Stimulated activated CD4-positive, alpha-beta T cell treated with anti-CD3 and anti-CD28 coated beads, Interleukin-1b, Interleukin-23, amount 100 ng/mL, for 1 hour (primary cell): ENCODE data around the gene NFAM1.
A peak's percentile ranks its signal among the peaks of the same experiment; 100 is the strongest.

Experiments used
- DNase-seq, 2 donors: peaks; one replicate each; pipeline ENCODE4 v3.0.0-alpha.2; 2020; ENCODE audit warnings: low read depth in 2 of 2

Gene NFAM1

DNA sequence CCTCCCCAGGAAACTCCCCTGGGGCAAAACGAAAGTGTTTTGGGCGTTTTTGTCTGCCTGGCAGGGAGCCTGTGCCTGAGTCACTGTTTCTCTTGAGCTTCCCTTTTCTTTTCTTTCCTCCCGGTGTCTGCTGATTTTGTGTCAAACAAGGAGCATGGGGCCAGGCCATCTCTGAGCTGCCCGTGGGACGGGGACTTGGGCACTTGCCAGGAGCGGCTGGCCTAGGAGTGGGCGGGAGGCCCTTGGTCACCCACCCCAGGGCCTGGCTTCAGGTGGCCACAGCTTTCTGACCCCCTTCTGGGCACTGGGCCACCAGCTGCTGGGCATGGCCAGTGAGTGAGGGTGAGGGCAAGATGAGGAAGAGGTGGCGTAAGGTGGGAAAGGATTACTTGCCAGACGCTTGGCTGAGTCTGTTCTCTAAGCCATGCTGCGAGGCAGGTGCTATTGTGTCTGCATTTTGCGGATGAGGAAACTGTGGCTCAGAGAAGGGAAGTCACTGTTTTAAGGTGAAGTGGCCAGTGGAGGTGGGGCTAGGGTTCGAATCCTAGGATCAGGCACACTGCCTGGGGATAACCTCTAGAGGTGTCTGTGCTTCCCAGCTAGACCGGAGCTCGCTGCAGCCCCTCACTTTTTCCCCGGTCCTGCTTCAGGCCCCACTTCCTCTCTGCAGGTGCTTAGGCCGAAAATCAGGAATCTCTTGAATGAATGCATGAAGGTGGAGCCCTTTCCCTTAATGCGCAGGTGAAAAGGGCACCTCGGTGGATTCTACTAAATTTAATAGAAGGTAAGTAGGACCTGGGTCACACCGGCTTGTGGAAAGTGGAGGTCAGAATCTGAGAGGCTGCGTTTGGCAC is 7.8 kb upstream of the NFAM1 start:
- no peak for DNase-seq

DNA sequence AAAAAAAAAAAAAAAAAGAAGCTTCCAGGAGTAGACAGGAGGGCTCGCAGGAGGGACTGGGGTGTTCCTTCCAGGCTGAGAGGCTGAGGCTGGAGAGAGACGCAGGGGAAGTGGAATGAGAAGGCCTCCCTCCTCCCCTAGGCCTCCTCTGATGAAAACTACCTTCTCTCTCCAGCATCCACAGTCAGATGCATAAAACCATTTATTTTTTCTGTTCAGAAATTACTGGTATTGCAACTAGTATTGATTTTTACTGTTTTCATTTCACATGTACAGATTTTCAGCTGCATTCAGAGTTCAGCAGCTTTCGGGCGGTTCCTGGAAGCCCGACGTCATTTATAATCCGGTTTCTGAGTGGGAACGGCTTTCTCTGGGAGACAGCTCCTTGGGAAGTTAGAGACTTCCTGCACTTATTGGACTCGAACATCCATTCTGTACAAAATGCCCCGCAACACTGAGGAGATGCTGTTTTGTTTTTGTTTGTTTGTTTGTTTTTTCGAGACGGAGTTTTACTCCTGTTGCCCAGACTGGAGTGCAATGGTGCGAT is 6.9 kb upstream of the NFAM1 start:
- DNase-seq = no peak

DNA sequence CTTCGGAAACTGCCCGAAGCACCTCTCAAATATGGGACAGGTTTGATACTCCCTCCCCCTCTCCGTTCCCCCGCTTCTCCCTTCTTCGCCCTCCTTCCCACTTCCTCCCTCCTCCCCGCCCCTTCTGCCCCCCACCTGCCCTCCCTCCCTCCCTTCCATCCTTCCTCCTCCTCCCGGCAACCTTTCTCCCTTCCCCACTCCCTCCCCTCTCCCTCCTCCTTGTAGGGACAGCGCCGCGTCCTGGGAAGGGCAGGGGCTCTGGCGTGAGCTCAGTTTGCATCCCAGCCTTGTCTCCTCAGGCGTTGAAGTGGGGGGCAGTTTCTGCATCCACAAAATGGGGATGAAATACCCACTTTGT is 6.1 kb upstream of the NFAM1 start:
- DNase-seq = no peak

DNA sequence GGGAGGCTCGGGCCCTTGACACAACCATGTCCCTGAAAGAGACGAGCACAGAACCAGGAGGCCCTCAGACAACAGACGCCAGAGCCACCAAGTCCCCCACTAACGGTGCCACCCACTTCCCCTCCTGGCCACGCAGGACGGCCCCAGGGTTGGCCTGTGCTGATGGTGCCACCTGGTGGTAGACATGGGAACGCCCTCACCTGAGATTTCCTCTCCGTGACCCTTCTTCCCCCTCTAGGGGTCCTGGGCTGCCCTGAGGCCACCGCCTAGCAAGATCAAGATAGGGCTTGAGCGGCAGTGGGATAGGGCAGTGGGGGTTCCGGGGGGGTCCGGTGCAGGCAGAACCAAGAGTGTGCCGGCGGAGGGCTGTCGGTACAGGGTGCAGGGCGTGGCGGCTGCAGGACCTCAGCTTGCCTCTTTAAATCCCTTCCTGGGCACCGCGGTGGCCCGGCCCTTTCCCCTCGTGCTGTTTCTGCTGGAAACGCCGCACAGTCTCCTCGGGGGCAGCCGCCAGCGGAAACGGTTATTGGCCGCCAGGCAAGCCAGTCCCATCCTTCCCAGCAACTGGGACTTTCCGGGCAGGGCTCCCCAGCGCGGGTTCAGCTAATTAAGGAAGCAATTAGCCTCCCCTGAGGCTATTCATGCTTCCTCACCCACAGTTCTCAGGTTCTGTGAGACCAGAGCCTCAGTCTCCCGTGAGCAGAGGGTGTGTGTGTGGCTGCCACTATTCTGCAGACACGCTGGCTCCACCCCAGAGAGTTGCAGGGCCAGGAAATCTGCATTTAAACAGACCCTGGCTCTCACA is 5.5 kb upstream of the NFAM1 start:
- peak; percentile 67 for DNase-seq

DNA sequence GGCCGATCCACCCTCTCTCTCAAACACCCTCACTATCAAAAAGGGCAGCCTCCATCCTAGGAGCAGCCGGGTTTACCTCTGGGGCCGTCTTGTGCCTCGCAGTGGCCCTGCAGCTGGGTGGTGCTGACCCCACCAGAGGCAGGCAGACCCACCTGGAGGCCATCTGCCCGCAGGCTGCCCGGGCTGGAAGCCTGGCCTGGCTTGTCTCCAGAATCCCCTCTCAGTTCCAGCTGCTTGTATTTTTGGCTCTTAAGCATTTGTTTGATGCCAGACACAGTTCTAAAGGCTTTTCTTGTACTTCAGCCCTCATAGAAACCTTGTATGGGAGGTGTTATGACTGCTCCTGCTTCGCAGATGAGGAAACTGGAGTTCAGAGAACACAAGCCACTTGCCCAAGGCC is 4.2 kb upstream of the NFAM1 start:
- DNase-seq = no peak

DNA sequence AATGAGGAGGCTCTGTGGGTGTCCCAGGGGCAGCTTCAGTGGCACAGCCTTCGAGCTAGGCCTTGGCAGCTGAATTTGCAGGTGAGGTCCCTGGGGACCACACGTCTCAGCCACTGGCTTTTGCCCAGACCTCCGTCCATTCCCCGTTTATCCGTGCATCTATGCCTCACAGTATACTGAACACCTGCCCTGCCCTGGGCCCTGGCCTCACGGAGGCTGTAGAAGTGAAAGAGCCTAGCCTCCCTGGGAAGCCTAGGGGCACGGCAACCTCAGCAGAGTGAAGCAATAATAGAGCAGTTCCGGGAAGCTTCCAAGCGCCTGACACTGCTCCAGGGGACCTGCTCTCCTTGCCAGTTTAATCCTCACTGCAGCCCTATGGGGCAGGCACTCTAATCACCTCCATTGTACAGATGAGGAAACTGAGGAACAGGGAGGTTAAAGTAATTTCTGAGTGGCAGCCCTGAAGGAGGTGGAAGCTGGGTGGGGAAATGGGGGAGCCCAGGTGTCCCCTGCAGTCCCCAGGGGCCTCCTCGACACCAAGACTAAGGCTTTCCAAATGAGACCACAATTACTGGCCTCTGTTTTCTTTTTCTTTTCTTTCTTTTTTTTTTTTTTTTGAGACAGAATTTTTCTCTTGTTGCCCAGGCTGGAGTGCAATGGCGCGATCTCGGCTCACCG is 2.7 kb upstream of the NFAM1 start:
- no peak for DNase-seq

DNA sequence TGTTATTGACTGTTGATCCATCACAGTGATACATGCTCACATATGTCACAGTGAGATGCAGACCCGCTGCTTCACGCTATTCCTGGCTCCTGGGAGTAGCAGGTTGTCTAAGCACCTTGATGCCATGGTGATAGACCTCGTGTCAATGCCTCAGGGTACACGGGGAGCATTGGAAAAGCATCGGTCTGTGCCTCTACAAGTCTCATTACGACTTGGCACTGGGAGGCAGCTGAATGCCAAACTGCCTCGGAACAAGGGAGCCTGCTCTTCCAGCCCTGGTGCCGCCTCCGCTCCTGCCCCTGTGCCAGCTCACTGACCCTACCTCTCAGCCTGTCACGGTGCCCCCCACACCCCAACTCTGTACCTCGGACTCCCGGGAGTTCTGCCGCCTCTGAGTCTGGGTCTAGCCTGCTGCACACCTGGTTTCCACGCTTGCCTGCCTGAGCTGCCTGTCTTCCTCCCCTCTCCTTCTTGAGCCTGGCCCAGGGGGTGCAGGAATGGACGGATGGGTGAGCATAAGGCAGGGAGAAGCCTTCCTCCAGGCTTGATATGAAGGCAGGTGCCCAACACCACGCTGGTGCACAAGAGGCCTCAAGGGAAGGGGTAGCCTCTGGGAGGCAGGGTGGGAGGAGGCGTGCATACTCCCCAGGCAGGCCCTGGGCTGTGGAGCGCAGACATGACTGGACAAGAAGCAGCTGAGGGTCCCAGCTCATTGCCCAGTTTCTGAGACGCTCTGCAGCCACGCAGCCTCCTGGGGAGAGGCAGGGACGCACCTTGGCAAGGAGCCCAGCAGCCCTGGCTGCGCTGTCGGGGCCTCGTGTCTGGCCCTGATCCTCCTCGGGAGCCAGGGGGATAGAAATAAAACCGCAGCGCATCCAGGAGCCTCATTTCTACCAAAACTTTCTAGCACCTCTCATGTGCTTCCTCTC is 1.8 kb upstream of the NFAM1 start:
- no peak for DNase-seq

DNA sequence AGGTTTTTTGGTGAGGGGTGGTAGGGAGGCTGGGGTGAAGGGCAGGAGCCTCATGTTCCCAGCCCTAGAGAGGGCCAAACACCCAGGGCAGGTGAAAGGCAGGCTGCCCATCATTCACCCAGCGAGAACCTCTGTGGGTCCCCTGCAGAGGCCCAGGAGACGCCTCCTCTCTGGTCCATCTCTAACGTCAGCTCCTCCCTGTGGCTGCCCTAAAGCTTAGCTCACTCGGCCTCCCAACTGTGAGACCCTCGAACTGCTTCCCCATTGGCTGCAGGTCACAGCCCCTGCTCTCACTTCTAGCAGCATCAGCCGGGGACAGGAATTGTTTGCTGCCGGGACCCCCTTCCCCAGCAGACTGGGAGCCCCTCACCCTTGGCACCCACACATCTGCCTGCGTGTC is 615 bp upstream of the NFAM1 start:
- no peak for DNase-seq

DNA sequence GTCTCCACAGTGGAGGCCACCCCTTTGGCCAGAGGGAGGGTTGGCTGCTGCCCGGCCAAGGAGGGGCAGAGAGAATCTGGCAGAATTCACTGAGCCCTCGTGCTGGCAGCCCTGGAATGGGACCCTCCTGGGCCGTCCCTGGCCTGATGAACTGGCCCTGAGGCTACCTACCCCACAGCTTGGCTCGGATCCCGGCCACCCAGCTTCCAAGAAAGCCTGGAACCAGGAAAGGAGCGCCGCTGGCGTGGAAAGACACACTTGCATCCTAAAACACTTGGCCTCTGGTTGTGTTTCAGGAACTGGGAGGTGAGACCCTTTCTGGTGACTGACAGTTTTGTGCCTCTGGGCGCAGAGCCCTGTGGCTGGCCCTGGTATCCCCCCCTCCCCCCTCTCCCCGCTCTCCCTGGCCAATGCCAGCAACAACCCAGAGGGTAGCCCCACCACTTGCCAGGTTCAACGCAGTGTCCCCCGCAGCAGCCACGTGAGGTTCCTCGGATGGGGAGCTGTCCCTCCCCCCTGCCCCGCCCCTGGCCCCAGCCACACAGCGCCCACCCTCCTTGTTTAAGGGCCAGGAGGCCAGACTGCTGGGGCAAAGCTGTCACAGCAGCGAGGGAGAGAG is 693 bp downstream of the NFAM1 start:
- no peak for DNase-seq

DNA sequence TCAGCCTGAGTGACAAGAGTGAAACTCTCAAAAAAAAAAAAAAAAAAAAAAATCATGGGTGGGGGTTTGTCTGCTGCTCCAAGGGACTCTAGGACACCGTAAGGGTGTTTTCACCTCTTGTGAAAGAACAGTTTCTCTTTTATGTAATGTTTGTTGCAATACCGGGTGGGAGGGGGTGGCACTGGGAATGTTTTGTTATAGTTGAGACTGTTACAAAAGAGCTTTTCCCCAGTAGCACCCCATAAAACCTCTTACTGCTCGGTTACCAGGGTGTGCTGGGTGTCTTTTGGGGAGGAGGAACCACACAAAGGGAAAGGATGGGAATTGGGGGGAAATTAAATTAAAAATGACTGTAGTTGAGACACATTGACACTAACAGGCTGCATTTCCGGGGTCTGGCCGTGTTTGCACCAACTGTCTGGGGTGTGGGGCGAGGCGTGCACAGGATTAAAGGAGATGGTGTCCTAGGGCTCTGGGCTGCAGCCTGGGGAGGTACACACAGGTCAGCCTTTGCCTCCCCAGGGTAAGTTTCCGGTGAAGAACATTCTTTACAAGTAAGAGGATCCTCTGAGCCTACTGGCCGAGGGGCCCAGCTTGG is 1.6 kb downstream of the NFAM1 start:
- DNase-seq = no peak

DNA sequence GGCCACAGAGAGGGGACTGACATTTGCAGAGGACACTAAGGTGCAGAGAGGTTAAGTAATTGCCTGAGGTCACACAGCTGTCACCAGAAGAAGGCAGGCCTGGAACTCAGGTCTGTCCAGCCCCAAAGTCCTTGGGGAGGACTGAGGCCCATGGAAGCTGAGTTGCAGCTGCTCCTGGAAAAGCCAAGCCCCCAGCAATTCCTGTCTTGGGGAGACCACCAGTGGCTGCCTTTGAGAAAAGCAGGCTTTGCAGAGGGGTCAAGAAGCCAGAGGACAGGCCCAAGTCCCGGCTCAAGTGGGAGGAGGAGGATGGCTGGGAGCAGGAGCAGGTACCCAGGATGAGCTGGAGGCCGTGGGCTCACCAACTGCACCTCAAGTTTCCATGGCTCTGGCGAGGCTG is 3.4 kb downstream of the NFAM1 start:
- no peak for DNase-seq

DNA sequence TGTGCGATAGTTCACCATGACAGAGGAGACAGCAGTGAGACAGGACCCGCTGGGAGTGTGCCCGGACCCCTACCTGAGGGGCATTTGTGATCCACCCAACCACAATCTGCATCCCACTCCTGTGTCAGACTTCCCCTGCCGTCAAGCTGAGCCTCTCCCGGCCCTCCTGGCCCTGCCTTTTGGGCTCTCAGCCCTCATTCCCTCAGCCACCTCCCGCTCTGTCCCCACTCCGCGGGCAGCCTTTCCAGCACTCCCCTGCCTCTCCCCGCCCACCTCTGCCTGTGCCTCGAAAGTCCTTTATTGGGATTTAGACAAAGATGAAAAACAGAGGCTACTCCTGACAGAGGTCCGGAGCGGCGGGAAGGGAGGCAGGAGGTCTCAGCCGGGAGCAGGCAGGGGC is 4.2 kb downstream of the NFAM1 start:
- no peak for DNase-seq

DNA sequence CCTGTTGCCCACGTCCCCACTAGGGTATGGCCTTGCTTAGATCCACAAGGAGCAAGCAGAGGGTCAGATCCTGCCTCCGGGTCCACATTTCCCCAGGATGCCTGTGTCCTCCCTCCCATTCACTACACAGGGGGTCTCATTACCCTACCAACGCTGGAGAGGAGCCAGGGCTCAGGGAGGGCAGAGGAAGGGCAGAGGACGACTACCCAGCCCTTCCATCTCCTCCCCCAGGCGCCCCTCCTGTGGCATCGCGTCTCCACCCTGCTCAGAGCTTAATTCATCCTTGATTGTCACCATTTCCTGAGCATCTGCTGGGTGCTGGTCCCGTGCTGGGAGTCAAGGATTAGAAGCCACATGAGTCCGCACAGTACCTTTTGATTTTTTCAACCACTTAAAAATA is 5.0 kb downstream of the NFAM1 start:
- DNase-seq = no peak

DNA sequence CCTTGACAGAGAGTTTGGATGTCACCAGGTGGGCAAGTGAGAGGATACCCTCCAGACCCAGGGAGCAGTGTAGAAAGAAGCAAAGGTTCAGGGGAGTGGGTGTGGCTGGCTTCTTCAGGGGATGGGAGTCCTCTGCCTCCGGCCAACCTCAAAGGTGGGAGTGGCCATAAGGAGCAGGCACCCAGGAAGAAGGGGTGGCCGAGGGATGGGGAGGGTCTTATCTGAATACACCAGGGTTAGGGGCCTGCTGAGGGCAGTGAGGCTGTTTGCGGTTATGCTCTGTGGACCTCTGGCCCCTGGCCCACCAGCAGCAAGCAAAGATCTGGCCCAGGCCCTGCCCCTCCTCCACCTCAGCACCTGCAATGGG is 6.2 kb downstream of the NFAM1 start:
- DNase-seq = no peak

DNA sequence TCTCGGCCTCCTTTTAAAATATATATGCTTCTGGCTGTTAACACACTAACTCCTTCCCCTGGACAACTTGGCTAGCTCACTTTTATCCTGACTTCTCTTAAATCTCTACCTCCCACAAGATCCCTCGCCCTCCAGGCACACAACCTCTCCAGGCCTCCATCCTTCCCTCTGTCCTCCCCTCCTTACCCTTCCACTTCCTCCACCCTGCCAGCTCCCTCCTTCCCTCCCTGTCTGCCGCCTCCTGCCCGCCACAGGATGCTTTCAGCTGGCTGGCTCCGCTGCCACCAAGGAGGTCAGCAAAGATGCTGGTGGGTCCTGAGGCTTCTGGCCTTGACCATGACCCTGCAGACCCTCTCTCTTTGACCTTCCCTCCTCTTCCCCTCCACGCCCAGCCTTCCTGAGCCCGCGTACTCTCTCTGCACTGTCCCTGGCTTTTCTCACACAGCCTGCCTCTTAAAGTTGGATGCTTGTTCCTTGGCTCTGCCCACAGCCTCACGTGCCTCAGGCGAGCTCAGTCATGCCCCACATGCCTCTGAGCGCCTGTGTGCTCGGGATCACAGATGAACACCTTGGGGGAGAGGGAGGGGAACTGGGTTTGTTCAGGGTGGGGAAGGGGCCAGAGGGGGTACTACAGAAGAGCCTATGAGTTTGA is 6.7 kb downstream of the NFAM1 start:
- DNase-seq = no peak

DNA sequence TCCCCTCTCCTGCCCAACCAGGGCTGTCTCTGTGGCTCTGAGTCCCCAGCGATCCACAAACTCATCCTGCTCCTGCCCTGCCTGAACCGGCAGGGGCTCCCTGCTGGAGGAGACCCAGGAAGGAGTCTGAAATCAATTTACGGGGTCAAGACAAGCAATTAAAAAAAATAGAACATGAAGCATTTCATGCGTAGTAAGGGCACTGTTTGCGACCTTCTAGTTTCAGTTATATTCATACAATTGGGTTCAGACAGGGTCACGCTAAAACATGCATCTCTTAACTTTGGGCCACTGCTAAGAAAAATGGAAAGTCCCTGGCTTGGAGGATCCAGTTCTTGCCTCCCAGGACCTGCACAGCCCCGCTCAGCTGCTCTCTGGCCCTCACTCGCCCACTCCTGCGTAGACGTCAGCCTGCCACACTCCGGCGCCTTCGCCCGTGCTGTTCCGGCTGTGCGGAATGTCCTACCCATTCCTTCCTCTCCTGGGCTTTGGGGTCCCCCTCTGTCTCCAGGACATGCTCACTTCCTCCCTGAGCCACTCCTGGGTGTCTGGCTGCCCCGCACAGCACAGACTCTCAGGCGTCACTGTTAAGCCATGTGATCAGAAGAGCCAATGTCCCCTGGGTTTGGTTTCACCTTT is 12.8 kb downstream of the NFAM1 start:
- no peak for DNase-seq

DNA sequence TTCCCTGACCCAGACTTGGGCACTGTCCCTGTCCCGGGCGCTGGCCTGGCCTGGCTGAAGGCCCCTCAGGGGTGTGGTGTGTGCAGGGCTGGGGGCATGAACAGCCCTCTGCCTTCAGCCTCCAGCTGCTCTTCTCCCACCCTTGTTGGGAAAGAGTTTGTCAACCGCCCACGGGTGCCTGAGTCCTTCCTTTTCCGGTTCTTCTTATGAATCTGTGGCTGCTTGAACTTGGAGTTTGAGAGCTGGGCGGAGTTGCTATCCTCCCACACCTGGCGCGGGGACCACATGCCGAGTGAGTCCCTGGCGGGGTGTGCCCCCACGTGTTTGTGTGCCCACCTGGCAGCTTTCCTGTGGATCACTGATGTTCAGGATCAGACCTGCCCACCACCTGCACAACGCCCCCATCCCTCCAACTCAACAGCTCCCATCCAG is 13.4 kb downstream of the NFAM1 start:
- no peak for DNase-seq

DNA sequence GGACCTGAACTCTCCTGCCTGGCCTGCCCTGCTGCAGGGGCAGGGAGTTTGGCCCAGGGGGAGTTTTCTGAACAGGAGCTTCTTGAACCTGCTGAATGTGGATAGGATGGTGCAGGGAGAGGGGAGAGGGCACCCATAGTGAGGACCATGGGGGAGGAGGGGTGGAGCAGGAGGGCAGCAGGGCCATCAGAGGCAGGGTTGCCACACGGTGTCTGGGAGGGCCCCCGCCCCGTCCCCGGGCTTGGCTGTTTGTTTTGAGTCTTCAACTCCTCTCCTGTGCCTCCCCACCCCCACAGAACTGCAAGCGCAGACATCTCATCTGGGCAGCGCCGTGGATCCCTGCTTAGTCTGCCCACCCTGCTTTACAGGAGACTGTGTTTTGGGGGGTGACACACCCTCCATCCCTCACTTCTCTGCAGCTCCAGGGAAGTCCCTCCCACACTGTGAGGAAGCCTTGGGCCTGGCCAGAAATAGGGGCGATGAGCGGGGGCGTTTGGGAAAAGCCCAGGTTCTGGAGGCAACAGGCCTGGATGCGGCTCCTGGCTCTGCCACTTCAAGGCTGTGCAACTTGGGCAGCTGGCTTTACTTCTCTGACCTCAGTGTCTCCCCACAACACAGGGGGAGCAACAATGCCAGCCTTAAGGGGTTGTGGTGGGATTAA is 14.4 kb downstream of the NFAM1 start:
- no peak for DNase-seq

DNA sequence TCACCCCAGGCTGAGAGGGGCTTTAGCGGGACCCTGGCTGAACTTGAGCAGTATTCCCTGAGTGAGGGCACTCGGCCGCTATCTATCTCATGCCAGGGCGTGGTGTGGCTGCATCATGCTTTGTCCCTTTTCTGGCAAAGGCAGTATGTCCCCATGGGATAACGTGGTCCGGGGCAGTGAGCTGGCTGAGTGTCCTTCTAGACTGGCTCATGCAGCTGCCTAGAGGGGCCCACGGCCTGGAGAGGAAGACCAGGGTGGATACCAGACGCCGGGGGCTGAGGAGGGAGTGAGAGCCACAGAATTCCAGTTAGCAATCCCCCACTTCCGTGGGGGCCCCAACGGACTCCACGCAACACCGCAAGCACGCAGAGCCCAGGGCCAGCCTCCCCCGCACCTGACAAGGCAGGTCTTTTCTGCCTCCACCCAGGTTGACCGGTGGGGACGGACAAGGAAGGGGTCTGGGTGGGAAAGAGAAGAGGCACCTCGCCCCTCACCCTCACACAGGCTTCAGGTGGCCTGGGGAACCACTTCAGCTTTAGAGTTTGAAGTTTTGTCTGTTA is 15.5 kb downstream of the NFAM1 start:
- DNase-seq = no peak
